Caki2 (cell line): Measurements from ENCODE around the gene PTGIS. TPM values are rescaled to one million over a fixed set of nuclear protein-coding genes. Genes with fewer than 3 reads are reported as not detected.

Source experiments
- DNase-seq: peaks from one replicate; pipeline ENCODE4 v3.0.0-alpha.2; 2015; ENCODE audit warnings: low read depth
- in situ Hi-C: cut with HindIII; loops from 2 replicates; pipeline ENCODE4 v1.10.0; 2016; ENCODE audit warnings: low sequenced_read_pairs, low pct_unique_long_range_greater_than_20kb, mixed read lengths
- total RNA-seq: library from RNA; depleted of rRNA; stranded (reverse); fragments of >200 nt; shearing (Covaris generic); gene quantifications from 2 replicates; pipeline ENCODE4 v1.2.3, GENCODE V29; 2014; ENCODE audit warnings: low replicate concordance

The PTGIS gene
- total RNA-seq, 1 experiment from 2014 or later: not detected

DNA sequence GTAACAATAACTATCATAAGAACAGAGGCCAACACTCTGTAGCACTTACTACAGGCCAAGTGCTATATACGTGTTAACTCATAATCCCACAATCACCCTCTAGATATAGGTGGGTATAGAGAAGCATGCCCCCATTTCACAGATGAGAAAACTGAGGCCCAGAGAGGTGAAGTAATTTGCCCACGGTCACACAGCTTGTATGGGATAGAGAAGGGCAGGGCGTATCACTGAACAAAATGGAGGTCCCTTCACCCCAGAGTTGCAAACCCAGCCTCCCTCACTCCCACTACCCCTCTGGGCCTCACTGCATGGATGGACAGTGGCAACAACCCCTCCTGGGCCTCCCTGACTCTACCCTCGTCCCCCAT is 31.8 kb upstream of the PTGIS start:
- no peak for DNase-seq
- in situ Hi-C loops: no loop called here

DNA sequence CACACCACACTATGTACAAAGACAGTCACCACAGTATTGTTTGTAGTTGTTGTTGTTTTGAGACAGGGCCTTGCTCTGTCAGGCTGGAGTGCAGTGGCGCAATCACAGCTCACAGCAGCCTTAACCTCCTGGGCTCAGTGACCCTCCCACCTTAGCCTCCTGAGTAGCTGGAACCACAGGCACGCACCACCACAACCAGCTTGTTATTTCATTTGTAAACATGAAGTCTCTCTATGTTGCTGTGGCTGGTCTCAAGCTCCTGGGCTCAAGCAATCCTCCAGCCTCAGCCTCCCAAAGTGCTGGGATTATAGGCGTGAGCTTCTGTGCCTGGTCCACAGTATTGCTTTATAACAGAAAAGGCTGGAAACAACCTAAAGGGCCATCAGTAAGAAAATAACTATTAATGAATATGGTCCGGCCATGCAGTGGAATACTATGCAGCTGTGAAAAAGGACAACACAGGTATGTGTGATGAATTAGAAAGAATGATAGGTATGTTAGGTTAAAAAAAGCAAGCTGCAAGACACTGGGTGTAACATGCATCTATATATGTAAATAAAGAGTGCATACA is 30.0 kb upstream of the PTGIS start:
- no peak for DNase-seq
- in situ Hi-C loops: no loop called here

- in situ Hi-C loops: no loop called here
- no peak for DNase-seq
Observed at GRCh38 chr20:49595811-49596561, 28.0 kb upstream of the PTGIS start.

DNA sequence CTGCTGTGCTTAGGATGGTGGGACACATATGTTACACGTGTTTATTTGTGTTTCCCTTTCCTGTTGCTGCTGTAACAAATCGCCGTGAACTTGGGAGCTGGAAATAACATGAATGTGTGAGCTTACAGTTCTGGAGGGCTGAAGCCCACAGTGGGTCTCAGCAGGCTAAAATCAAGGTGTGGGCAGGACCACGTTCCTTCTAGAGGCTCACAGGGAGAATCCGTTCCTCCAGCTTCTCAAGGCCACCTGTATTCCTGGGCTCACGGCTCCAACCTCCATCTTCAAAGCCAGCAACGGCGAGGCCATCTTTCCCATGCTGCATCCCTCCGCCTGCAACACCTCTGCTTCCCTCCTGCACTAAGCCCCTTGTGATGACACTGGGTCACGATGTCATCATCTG is 27.4 kb upstream of the PTGIS start:
- DNase-seq: no peak
- in situ Hi-C loops: no loop called here

- in situ Hi-C loops: no loop called here
- DNase-seq: no peak
Observed at GRCh38 chr20:49594931-49595315, 27.0 kb upstream of the PTGIS start.

- in situ Hi-C loops: no loop called here
- DNase-seq: no peak
Observed at GRCh38 chr20:49594143-49594930, 26.4 kb upstream of the PTGIS start.

- in situ Hi-C loops: no loop called here
- DNase-seq: no peak
Observed at GRCh38 chr20:49593466-49594142, 25.7 kb upstream of the PTGIS start.

- DNase-seq: no peak
Observed at GRCh38 chr20:49592120-49592519, 24.2 kb upstream of the PTGIS start.

GRCh38 chr20:49591217-49591865 is 23.4 kb upstream of the PTGIS start:
- no peak for DNase-seq
- in situ Hi-C loops: no loop called here

More at GRCh38 chr20:49592120-49592519, 24.2 kb upstream of the PTGIS start:
- in situ Hi-C loops: no loop called here

GRCh38 chr20:49590163-49591017 is 22.5 kb upstream of the PTGIS start:
- in situ Hi-C loops: no loop called here
- no peak for DNase-seq

DNA sequence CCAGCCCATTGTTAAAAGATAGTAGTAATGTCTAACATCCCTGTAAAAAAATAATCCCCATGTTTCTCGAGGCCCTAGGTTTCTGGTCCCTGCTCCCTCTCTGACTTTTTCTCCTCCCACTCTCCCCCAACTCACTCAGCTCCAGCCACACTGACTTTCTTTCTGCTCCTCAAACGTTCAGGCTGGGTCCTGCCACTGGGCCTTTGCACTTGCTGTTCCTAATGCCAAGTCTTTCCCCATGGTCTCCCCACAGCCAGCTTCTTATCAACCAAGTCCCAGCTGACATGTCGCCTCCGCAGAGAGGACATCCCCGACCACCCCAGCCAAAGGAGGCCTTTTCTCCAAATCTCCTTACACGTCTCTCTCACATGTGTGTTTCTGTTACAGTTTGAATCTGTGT is 21.8 kb upstream of the PTGIS start:
- in situ Hi-C loops: no loop called here
- DNase-seq: no peak

DNA sequence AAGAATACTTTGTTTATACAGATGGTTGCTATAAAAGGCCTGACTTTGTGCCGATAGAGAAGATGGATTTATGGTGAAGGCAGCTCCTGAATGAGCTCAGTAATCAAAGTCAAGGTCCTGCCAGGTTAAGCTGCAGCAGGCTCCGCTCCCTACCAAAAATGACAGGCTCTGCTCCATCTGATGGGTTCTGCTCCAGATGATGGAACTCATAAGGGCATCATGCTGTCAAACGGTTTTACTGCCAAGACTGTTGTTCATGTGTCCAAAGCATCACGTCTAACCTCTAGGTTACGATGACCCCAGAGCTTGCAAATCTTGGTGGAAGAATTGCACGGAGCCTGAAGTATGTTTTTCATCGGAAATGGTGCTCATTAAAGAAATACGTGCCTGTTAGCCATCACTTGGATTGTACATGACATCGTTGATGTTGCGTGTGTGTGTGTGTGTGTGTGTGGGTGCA is 19.2 kb upstream of the PTGIS start:
- in situ Hi-C loops: no loop called here
- no peak for DNase-seq

- no peak for DNase-seq
- in situ Hi-C loops: no loop called here
Observed at GRCh38 chr20:49585585-49586245, 17.8 kb upstream of the PTGIS start.

GRCh38 chr20:49584418-49585382 is 16.8 kb upstream of the PTGIS start:
- in situ Hi-C loops: no loop called here
- DNase-seq: no peak

DNA sequence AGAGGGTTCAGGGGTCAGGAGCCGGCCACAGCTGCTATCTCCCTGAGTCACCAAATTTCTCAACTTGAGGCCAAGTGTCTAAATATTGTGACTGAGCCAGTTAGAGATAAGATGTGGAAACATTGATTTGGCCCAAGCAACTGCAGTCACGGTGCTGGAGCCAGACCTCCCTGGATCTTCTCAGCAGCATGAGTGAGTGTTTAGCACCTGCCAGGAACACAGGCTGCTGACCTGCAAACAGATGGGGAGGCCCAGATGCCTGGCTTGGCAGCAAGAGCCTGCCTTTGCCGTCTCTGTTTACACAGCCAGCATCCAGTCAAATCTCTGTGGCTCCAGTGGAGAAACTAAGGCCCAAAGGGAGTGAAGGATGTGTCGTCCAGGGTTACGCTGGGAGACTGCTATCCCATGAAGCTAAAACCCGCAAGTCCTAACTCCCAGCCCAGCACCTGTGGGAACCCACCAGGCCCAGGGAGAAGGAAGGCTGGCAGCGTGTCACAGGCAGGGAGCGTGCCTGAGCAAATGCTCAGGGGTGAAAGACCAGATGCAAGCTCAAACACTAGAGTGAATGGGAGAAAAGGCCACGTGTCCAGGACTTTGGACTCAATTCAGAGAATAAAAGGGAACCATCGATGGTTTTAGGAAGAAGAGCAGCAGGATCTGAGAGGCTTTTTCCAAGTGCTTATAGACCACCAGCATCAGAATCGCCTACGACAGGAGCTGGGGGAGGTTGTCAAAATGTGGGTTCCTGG is 15.9 kb upstream of the PTGIS start:
- DNase-seq: peak; percentile 68
- in situ Hi-C loops: no loop called here

- in situ Hi-C loops: no loop called here
Observed at GRCh38 chr20:49583343-49583668, 15.4 kb upstream of the PTGIS start.

More at GRCh38 chr20:49583343-49583668, 15.4 kb upstream of the PTGIS start:
- no peak for DNase-seq
